ENCODE data around the gene WNT7B.

DNA sequence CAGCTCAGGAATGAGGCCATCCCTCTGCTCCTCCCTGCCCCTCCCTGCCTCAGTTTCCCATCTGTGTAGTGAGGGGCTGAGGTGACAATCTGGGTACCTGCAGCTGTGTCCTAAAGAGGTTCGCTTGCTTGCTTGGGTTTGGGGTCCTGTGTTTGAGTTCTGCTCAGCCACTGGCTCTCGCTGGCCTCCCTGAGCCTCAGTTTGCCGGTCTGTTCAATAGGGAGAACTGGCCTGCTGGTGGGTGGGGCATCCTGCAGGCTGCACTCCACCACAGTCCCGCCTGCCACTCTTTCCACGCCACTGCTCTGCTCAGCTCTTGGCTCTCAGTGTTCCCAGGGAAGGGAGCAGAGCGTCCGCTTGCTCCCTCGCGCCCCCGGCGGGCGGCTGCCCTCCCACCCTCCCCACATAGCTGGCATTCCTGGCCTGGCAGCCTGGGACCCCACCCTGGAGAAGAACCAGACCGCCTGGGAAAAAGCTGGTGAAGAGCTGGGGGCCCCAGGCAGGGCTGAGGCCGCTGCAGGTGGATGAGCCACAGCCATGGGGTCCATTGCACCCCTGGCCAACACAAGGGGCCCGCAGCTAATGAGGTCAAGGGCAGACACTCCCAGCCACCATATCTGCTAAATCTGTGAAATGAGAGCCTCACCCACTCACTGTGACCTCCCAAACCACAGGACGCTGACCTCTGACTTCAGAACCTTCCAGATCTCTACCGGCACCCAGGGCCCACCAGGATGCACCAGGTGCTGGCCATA is 15.1 kb downstream of the WNT7B start:
- TF ChIP-seq POLR2AphosphoS5 (IDR thresholded peaks at IDR 0.05; ENCODE audit: borderline replicate concordance, low read depth, low read length) (no peak), EZH2 (IDR thresholded peaks at IDR 0.05) (no peak)
